Lung microvascular endothelial cell (primary cell): Measurements from ENCODE around the gene GPC5. TPM values are rescaled to one million over a fixed set of nuclear protein-coding genes. Genes with fewer than 3 reads are reported as not detected.
"Not testable (repeated sequence)": the region's sequence is repeated elsewhere in the genome, so short reads cannot be mapped to it uniquely, and the experiment has no call there.

Experiments used
- DNase-seq, 2 donors: peaks; one replicate each; pipeline versions ENCODE4 v3.0.0 to v3.0.0-alpha.2; 2010; ENCODE audit warnings: low read depth in 2 of 2
- total RNA-seq: library from RNA; depleted of rRNA; stranded (reverse); fragments of >200 nt; gene quantifications from 2 replicates; pipeline ENCODE4 v1.2.1, GENCODE V29; 2014

The GPC5 gene
- total RNA-seq, 1 donor from 2014 or later, result 0.79 TPM

- DNase-seq, result no peak
Observed at GRCh38 chr13:92613921-92614320, 1215.5 kb downstream of the GPC5 start.

- DNase-seq, result no peak
Observed at GRCh38 chr13:92621985-92622384, 1223.6 kb downstream of the GPC5 start.

GRCh38 chr13:92622905-92623304 is 1224.5 kb downstream of the GPC5 start:
- DNase-seq, result no peak

GRCh38 chr13:92626274-92626673 is 1227.9 kb downstream of the GPC5 start:
- DNase-seq, result no peak

GRCh38 chr13:92640936-92641335 is 1242.5 kb downstream of the GPC5 start:
- no peak for DNase-seq

- no peak for DNase-seq
Observed at GRCh38 chr13:92649140-92649813, 1250.9 kb downstream of the GPC5 start.

- DNase-seq, result no peak
Observed at GRCh38 chr13:92656103-92656502, 1257.7 kb downstream of the GPC5 start.

- DNase-seq, result no peak
Observed at GRCh38 chr13:92656648-92657047, 1258.2 kb downstream of the GPC5 start.

GRCh38 chr13:92657565-92657964 is 1259.1 kb downstream of the GPC5 start:
- DNase-seq, result no peak

GRCh38 chr13:92658293-92658692 is 1259.9 kb downstream of the GPC5 start:
- DNase-seq, result no peak

- DNase-seq, result no peak
Observed at GRCh38 chr13:92661406-92661805, 1263.0 kb downstream of the GPC5 start.

- DNase-seq, result no peak
Observed at GRCh38 chr13:92668157-92668556, 1269.7 kb downstream of the GPC5 start.

- no peak for DNase-seq
Observed at GRCh38 chr13:92670096-92670495, 1271.7 kb downstream of the GPC5 start.

GRCh38 chr13:92671821-92672220 is 1273.4 kb downstream of the GPC5 start:
- DNase-seq, result no peak

GRCh38 chr13:92676246-92676645 is 1277.8 kb downstream of the GPC5 start:
- no peak for DNase-seq

GRCh38 chr13:92677571-92677970 is 1279.2 kb downstream of the GPC5 start:
- DNase-seq, result no peak

- DNase-seq, result no peak
Observed at GRCh38 chr13:92679602-92680001, 1281.2 kb downstream of the GPC5 start.

- DNase-seq, result no peak
Observed at GRCh38 chr13:92681239-92681638, 1282.8 kb downstream of the GPC5 start.

- DNase-seq, result no peak
Observed at GRCh38 chr13:92682832-92683517, 1284.6 kb downstream of the GPC5 start.

GRCh38 chr13:92694047-92694446 is 1295.6 kb downstream of the GPC5 start:
- DNase-seq, result no peak

- not testable (repeated sequence) for DNase-seq
Observed at GRCh38 chr13:92695827-92696226, 1297.4 kb downstream of the GPC5 start.

- no peak for DNase-seq
Observed at GRCh38 chr13:92716749-92717148, 1318.3 kb downstream of the GPC5 start.

GRCh38 chr13:92717857-92718256 is 1319.4 kb downstream of the GPC5 start:
- DNase-seq, result no peak
